Endothelial cell of umbilical vein (primary cell): Measurements from ENCODE around the gene LRG1. TPM values are rescaled to one million over a fixed set of nuclear protein-coding genes. Genes with fewer than 3 reads are reported as not detected.

Experiments used
- BruUV-seq: library from RNA; stranded (reverse); fragments of 400-500 nt; replicated peaks from 2 replicates; lab custom pipeline; 2021; lab: Mats Ljungman, UMichigan
- CTCF ChIA-PET: fragments of 300-600, 350-600 bp; sonication (Branson Sonifier 250); formaldehyde crosslinking; loops from one replicate; lab custom pipeline; 2021; ENCODE audit warnings: antibody characterized with exemption, inconsistent platforms; lab: Charles Lee
- POLR2A ChIA-PET: fragments of 300-600, 350-600 bp; sonication (Branson Sonifier 250); formaldehyde crosslinking; loops from one replicate; lab custom pipeline; 2021; ENCODE audit warnings: antibody characterized with exemption, inconsistent platforms; lab: Charles Lee
- DNase-seq: peaks from one replicate; pipeline ENCODE4 v3.0.0-alpha.2; 2011; ENCODE audit warnings: low read depth, low spot score
- FAIRE-seq: peaks from 2 replicates; lab custom pipeline; 2011; peaks lifted over from hg19 to GRCh38; lab: Jason Lieb, UNC
- H2AFZ ChIP-seq: 2 replicates; pipeline ENCODE4 v1.6.0; 2012; ENCODE audit warnings: low read depth, low read length, control low read depth, inconsistent platforms
- H3K27ac ChIP-seq: 2 replicates; pipeline ENCODE4 v1.5.1; 2011; ENCODE audit warnings: low read depth, mild to moderate bottlenecking, control low read depth, low read length, moderate library complexity; ENCODE audit not compliant: insufficient read depth
- H3K27me3 ChIP-seq, 2 experiments: 2 replicates each; pipeline versions ENCODE4 v1.6.0 to v1.6.1; 2011; ENCODE audit warnings: low read length in 2 of 2, mixed read lengths in 1 of 2; ENCODE audit not compliant: control insufficient read depth in 2 of 2, insufficient read depth in 2 of 2
- H3K36me3 ChIP-seq, 2 experiments: 2 replicates in 1 of 2; 3 replicates in 1 of 2; pipeline ENCODE4 v1.5.1; 2011; ENCODE audit warnings: low read length in 2 of 2, mild to moderate bottlenecking in 1 of 2, moderate library complexity in 1 of 2; ENCODE audit not compliant: control insufficient read depth in 2 of 2, insufficient read depth in 2 of 2; ENCODE audit errors: extremely low read depth in 1 of 2
- H3K4me1 ChIP-seq: 3 replicates; pipeline ENCODE4 v1.5.1; 2011; ENCODE audit warnings: mild to moderate bottlenecking, low read length; ENCODE audit not compliant: control insufficient read depth, insufficient read depth; ENCODE audit errors: extremely low read depth
- H3K4me2 ChIP-seq: 2 replicates; pipeline ENCODE4 v1.6.1; 2011; ENCODE audit warnings: low read length, control low read depth, mixed read lengths; ENCODE audit not compliant: insufficient read depth
- H3K4me3 ChIP-seq, 3 experiments: fragments of 200-600 bp in 1 of 3; sonication (generic), shearing (Covaris generic) in 1 of 3; replicated peaks in 1 of 3; 2 replicates each; pipeline ENCODE4 v1.5.1; 2011 to 2016; ENCODE audit warnings: control low read depth in 3 of 3, low read length in 3 of 3, mild to moderate bottlenecking in 2 of 3, inconsistent platforms in 1 of 3, low read depth in 1 of 3, moderate library complexity in 1 of 3; ENCODE audit not compliant: insufficient read depth in 1 of 3
- H3K79me2 ChIP-seq: 2 replicates; pipeline ENCODE4 v1.6.0; 2012; ENCODE audit warnings: low read length, inconsistent platforms; ENCODE audit not compliant: control insufficient read depth, insufficient read depth
- H3K9ac ChIP-seq: replicated peaks from 2 replicates; pipeline ENCODE3; 2011; ENCODE audit warnings: low read length, control low read depth; ENCODE audit not compliant: insufficient read depth; ENCODE audit errors: extremely low read depth
- H3K9me1 ChIP-seq: replicated peaks from 3 replicates; pipeline ENCODE4 v1.6.0; 2011; ENCODE audit warnings: mild to moderate bottlenecking, low read length; ENCODE audit not compliant: control insufficient read depth, insufficient read depth; ENCODE audit errors: extremely low read depth
- H3K9me3 ChIP-seq: replicated peaks from 2 replicates; pipeline ENCODE4 v1.5.1; 2012; ENCODE audit warnings: low read length, inconsistent platforms; ENCODE audit not compliant: control insufficient read depth, insufficient read depth
- H4K20me1 ChIP-seq: replicated peaks from 2 replicates; pipeline ENCODE3; 2011; ENCODE audit warnings: mild to moderate bottlenecking, low read length; ENCODE audit not compliant: control insufficient read depth, insufficient read depth; ENCODE audit errors: extremely low read depth
- EZH2 ChIP-seq: IDR thresholded peaks from 2 replicates; pipeline ENCODE4 v1.6.1; 2012; ENCODE audit warnings: borderline replicate concordance, low read depth, mild to moderate bottlenecking, moderate library complexity, low read length, inconsistent platforms; ENCODE audit not compliant: severe bottlenecking
- FOS ChIP-seq: IDR thresholded peaks from 2 replicates; pipeline ENCODE4 v1.6.1; 2011; ENCODE audit warnings: mild to moderate bottlenecking, low read length, moderate library complexity, borderline replicate concordance; ENCODE audit not compliant: insufficient read depth
- GATA2 ChIP-seq: IDR thresholded peaks from 2 replicates; pipeline ENCODE4 v1.7.0; 2011; ENCODE audit warnings: low read depth, mild to moderate bottlenecking, moderate library complexity, mixed read lengths, low read length; ENCODE audit not compliant: insufficient read length, insufficient read depth
- JUN ChIP-seq: IDR thresholded peaks from 2 replicates; pipeline ENCODE4 v1.6.1; 2011; ENCODE audit warnings: borderline replicate concordance, low read depth; ENCODE audit not compliant: insufficient read length, insufficient read depth
- MAX ChIP-seq: IDR thresholded peaks from 2 replicates; pipeline ENCODE4 v1.6.1; 2011; ENCODE audit not compliant: insufficient read depth, insufficient read length
- MYC ChIP-seq: IDR thresholded peaks from one replicate; pipeline ENCODE4 v1.6.1; 2011; ENCODE audit warnings: mild to moderate bottlenecking, low read depth, low read length
- POLR2A ChIP-seq: IDR thresholded peaks from 2 replicates; pipeline ENCODE4 v1.6.1; 2012; ENCODE audit warnings: low read depth, mild to moderate bottlenecking, control low read depth, low read length
- POLR2AphosphoS5 ChIP-seq: IDR thresholded peaks from 2 replicates; pipeline ENCODE4 v1.6.1; 2012; ENCODE audit warnings: low read depth, mild to moderate bottlenecking, control low read depth, low read length, moderate library complexity; ENCODE audit not compliant: insufficient read depth
- dilution Hi-C: fragments of 300-500 bp; cut with MboI; formaldehyde crosslinking; loops from one replicate; pipeline ENCODE4 v1.15.0; 2019; ENCODE audit warnings: low sequenced_read_pairs; ENCODE audit not compliant: extremely low pct_ligation_motif_present
- intact Hi-C: fragments of 100-400 bp; cut with micrococcal nuclease; formaldehyde crosslinking; loops from one replicate; pipeline ENCODE4 v1.10.0; 2022
- polyA plus RNA-seq, 4 experiments: library from polyadenylated mRNA; depleted of rRNA in 3 of 4; stranded (reverse) in 3 of 4; unstranded in 1 of 4; fragments of >200 nt; gene quantifications; 2 replicates each; pipeline versions ENCODE4 v1.2.1 to v1.2.3, GENCODE V29; 2011 to 2012; ENCODE audit warnings: missing spikeins in 1 of 4
- total RNA-seq: library from RNA; stranded (reverse); gene quantifications from 2 replicates; pipeline ENCODE4 v1.2.3, GENCODE V29; 2021
- TF ChIP-seq, protein P1 (sequence below), 2 donors: IDR thresholded peaks; 1 replicate in 1 of 2; 2 replicates in 1 of 2; pipeline ENCODE4 v1.5.1; 2011; ENCODE audit warnings: low read length in 2 of 2, mild to moderate bottlenecking in 2 of 2, moderate library complexity in 2 of 2, control low read depth in 1 of 2, inconsistent platforms in 1 of 2, low read depth in 1 of 2; ENCODE audit not compliant: insufficient read depth in 1 of 2; ENCODE audit errors: extremely low read depth in 1 of 2

Gene LRG1
- total and polyA plus RNA-seq, 2 donors (not counting 3 experiments of a cell fraction or from before 2014, with no cell fraction given): 0.21 to 0.31 TPM

DNA sequence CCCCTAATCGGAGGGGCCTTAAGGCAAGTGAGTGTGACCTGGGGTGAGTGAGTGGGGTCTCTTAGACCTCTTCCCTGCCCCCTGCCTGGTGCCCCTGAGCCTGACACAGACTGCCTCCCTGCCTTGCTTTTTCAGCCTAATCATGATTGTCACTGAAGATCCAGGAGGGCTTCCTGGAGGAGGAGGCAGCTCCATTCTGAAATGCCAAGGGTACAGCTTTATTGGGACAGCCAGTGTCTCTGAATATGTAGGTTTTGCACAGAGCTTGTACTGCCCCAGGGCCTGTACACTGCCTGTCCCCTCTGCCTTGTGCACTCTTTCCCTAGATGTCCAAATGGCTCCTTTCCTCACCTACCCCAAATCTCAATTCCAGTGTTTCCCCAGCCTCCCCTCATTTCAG lies 45.7 kb upstream of the LRG1 start:
- Histone ChIP-seq H3K27me3 (no peaks in the 10 kb centered on the region), H3K36me3 (no peaks in the 10 kb centered on the region), H3K79me2 (no peaks in the 10 kb centered on the region), H3K4me3 (no peak overlapping the region), H3K4me2 (no peak overlapping the region), H3K9me3 (no peaks in the 10 kb centered on the region), H4K20me1 (no peaks in the 10 kb centered on the region), H3K9ac (no peak overlapping the region), H3K9me1 (no peaks in the 10 kb centered on the region), H3K27ac (no peak overlapping the region), H3K4me1 (peaks cover 14% of the 10 kb centered on the region), H2AFZ (no peak overlapping the region)
- CTCF ChIA-PET: interaction anchor here (0.6 to 1.9 kb wide), 7 partner anchors 8 to 49 kb away, joined by 3 to 9 read pairs (median 4); partner anchors contain the start of gene SEMA6B
- POLR2A ChIA-PET: interaction anchor here (0.6 kb wide), 1 partner anchor 11 kb away, joined by 5 read pairs; no protein-coding TSS in a partner anchor
- intact Hi-C loops (no loop called here), dilution Hi-C loops (no loop called here)
- BruUV-seq: no TSS peak
- DNase-seq: no peak
- TF ChIP-seq MYC: no peak
- no peak for TF ChIP-seq POLR2A
- TF ChIP-seq MAX: no peak
- TF ChIP-seq POLR2AphosphoS5: no peak
- no peak for TF ChIP-seq JUN
- no peak for TF ChIP-seq EZH2
- TF ChIP-seq GATA2: no peak
- TF ChIP-seq, protein P1, sequence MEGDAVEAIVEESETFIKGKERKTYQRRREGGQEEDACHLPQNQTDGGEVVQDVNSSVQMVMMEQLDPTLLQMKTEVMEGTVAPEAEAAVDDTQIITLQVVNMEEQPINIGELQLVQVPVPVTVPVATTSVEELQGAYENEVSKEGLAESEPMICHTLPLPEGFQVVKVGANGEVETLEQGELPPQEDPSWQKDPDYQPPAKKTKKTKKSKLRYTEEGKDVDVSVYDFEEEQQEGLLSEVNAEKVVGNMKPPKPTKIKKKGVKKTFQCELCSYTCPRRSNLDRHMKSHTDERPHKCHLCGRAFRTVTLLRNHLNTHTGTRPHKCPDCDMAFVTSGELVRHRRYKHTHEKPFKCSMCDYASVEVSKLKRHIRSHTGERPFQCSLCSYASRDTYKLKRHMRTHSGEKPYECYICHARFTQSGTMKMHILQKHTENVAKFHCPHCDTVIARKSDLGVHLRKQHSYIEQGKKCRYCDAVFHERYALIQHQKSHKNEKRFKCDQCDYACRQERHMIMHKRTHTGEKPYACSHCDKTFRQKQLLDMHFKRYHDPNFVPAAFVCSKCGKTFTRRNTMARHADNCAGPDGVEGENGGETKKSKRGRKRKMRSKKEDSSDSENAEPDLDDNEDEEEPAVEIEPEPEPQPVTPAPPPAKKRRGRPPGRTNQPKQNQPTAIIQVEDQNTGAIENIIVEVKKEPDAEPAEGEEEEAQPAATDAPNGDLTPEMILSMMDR (IDR thresholded peaks at IDR 0.05; ENCODE audit: extremely low read depth in 1 of 2, insufficient read depth in 1 of 2, low read depth in 1 of 2, low read length in 2 of 2): no peak
- TF ChIP-seq FOS: no peak
- no peak for FAIRE-seq
